HCT116 (cell line): ENCODE results near the gene RGS6. TPM values are rescaled to one million over a fixed set of nuclear protein-coding genes. Genes with fewer than 3 reads are reported as not detected.

Experiments used
- ATF3 ChIP-seq: IDR thresholded peaks from 2 replicates; pipeline ENCODE4 v1.6.1; 2012
- CBX3 ChIP-seq: IDR thresholded peaks from 2 replicates; pipeline ENCODE4 v1.6.1; 2012; ENCODE audit warnings: low read depth
- ELF1 ChIP-seq: IDR thresholded peaks from 2 replicates; pipeline ENCODE4 v1.6.1; 2012; ENCODE audit warnings: low read depth, borderline replicate concordance
- EZH2 ChIP-seq: fragments of 200-600 bp; sonication (generic); IDR thresholded peaks from 2 replicates; pipeline ENCODE4 v1.6.1; 2017; ENCODE audit warnings: antibody characterized with exemption, mixed run types
- EZH2phosphoT487 ChIP-seq: fragments of 200-600 bp; IDR thresholded peaks from 2 replicates; pipeline ENCODE4 v1.6.1; 2018; ENCODE audit warnings: antibody characterized with exemption, borderline replicate concordance
- MAX ChIP-seq: IDR thresholded peaks from 2 replicates; pipeline ENCODE4 v1.6.1; 2012
- POLR2A ChIP-seq: IDR thresholded peaks from 2 replicates; pipeline ENCODE4 v1.7.0; 2011; ENCODE audit warnings: borderline replicate concordance; ENCODE audit not compliant: insufficient read depth, insufficient read length; ENCODE audit errors: extremely low read depth
- POLR2AphosphoS5 ChIP-seq: IDR thresholded peaks from 2 replicates; pipeline ENCODE4 v1.6.1; 2011; ENCODE audit warnings: mild to moderate bottlenecking, low read depth, low read length, moderate library complexity
- RAD21 ChIP-seq: IDR thresholded peaks from 2 replicates; pipeline ENCODE4 v1.6.1; 2012; ENCODE audit warnings: low read depth, mild to moderate bottlenecking
- REST ChIP-seq: IDR thresholded peaks from 2 replicates; pipeline ENCODE4 v1.6.1; 2012; ENCODE audit warnings: low read depth
- SP1 ChIP-seq: IDR thresholded peaks from 2 replicates; pipeline ENCODE4 v1.6.1; 2012; ENCODE audit warnings: low read depth
- SRF ChIP-seq: IDR thresholded peaks from 2 replicates; pipeline ENCODE4 v1.6.1; 2012; ENCODE audit warnings: low read depth
- YY1 ChIP-seq: IDR thresholded peaks from 2 replicates; pipeline ENCODE4 v1.6.1; 2011; ENCODE audit warnings: low read length, low read depth, moderate library complexity, mild to moderate bottlenecking; ENCODE audit not compliant: insufficient replicate concordance; ENCODE audit errors: extremely low read depth
- ZFX ChIP-seq: fragments of 450-650 bp; IDR thresholded peaks from 2 replicates; pipeline ENCODE4 v1.6.1; 2017
- ZNF274 ChIP-seq: fragments of 200-500 bp; sonication (Bioruptor generic); IDR thresholded peaks from 2 replicates; pipeline ENCODE4 v1.6.1; 2014; ENCODE audit warnings: mild to moderate bottlenecking, low read depth, low read length, inconsistent platforms
- total RNA-seq: library from RNA; stranded (reverse); gene quantifications from one replicate; pipeline ENCODE4 v1.2.1, GENCODE V29; 2021; ENCODE audit not compliant: unreplicated experiment

RGS6 gene
- total RNA-seq, 1 experiment from 2014 or later: 4.7 TPM

- no peak for TF ChIP-seq REST
- no peak for TF ChIP-seq ELF1
- TF ChIP-seq MAX: no peak
- TF ChIP-seq POLR2AphosphoS5: no peak
- TF ChIP-seq POLR2A: no peak
- TF ChIP-seq SRF: no peak
- no peak for TF ChIP-seq ZFX
- TF ChIP-seq SP1: no peak
- TF ChIP-seq EZH2phosphoT487: no peak
- TF ChIP-seq EZH2: no peak
- no peak for TF ChIP-seq ZNF274
- TF ChIP-seq RAD21: no peak
- TF ChIP-seq YY1: no peak
- TF ChIP-seq CBX3: no peak
- no peak for TF ChIP-seq ATF3
- TF ChIP-seq, all 23 proteins: peak for 0
These were observed 681.2 kb downstream of the RGS6 start (continued) for GRCh38 chr14:72613231-72613974.
